Neuronal stem cell (in vitro differentiated cells): ENCODE results near the gene NBPF6.
"Not testable (repeated sequence)": the region's sequence is repeated elsewhere in the genome, so short reads cannot be mapped to it uniquely, and the experiment has no call there.

Experiments used
- DNase-seq: peaks from one replicate; pipeline ENCODE4 v3.0.0-alpha.2; 2013; ENCODE audit warnings: low spot score
- H2AFZ ChIP-seq: one replicate; pipeline ENCODE4 v1.6.1; 2013; ENCODE audit warnings: mild to moderate bottlenecking, low read length, inconsistent platforms
- H2AK5ac ChIP-seq: 2 replicates; pipeline ENCODE4 v1.6.1; 2013; ENCODE audit warnings: low read depth, mild to moderate bottlenecking, inconsistent platforms, low read length, moderate library complexity, mixed read lengths
- H2BK120ac ChIP-seq: 2 replicates; pipeline ENCODE4 v1.6.1; 2013; ENCODE audit warnings: low read depth, mild to moderate bottlenecking, inconsistent platforms, low read length, moderate library complexity, mixed read lengths
- H2BK12ac ChIP-seq: one replicate; pipeline ENCODE4 v1.6.1; 2013; ENCODE audit warnings: low read length, inconsistent platforms
- H2BK15ac ChIP-seq: 2 replicates; pipeline ENCODE4 v1.6.1; 2013; ENCODE audit warnings: mild to moderate bottlenecking, low read length, inconsistent platforms, mixed read lengths
- H2BK5ac ChIP-seq: one replicate; pipeline ENCODE4 v1.6.1; 2013; ENCODE audit warnings: inconsistent platforms, mild to moderate bottlenecking, low read length, moderate library complexity
- H3K14ac ChIP-seq: one replicate; pipeline ENCODE4 v1.6.1; 2013; ENCODE audit warnings: low read length, inconsistent platforms
- H3K18ac ChIP-seq: 2 replicates; pipeline ENCODE4 v1.6.1; 2013; ENCODE audit warnings: low read length, inconsistent platforms
- H3K23ac ChIP-seq: 2 replicates; pipeline ENCODE4 v1.6.1; 2013; ENCODE audit warnings: low read depth, mild to moderate bottlenecking, mixed read lengths, low read length, inconsistent platforms; ENCODE audit not compliant: poor library complexity
- H3K27ac ChIP-seq: replicated peaks from 3 replicates; pipeline ENCODE4 v1.5.1; 2013; ENCODE audit warnings: low read length, inconsistent platforms
- H3K27me3 ChIP-seq, 3 experiments: 2 replicates each; pipeline ENCODE4 v1.6.1; 2013; ENCODE audit warnings: low read length in 3 of 3, mild to moderate bottlenecking in 2 of 3, inconsistent platforms in 1 of 3, low read depth in 1 of 3, mixed read lengths in 1 of 3, moderate library complexity in 1 of 3; ENCODE audit not compliant: control insufficient read depth in 3 of 3, insufficient read depth in 3 of 3
- H3K36me3 ChIP-seq, 2 donors: replicated peaks in 1 of 2; 2 replicates each; pipeline ENCODE4 v1.6.1; 2013; ENCODE audit warnings: low read length in 2 of 2; ENCODE audit not compliant: control insufficient read depth in 2 of 2, insufficient read depth in 2 of 2
- H3K4ac ChIP-seq: 2 replicates; pipeline ENCODE4 v1.6.1; 2013; ENCODE audit warnings: inconsistent platforms, mild to moderate bottlenecking, low read length, moderate library complexity
- H3K4me1 ChIP-seq, 2 donors: 1 replicate in 1 of 2; 2 replicates in 1 of 2; pipeline ENCODE4 v1.6.1; 2013; ENCODE audit warnings: low read length in 2 of 2, low read depth in 1 of 2; ENCODE audit not compliant: control insufficient read depth in 2 of 2, insufficient read depth in 1 of 2
- H3K4me2 ChIP-seq: one replicate; pipeline ENCODE4 v1.6.1; 2013; ENCODE audit warnings: mild to moderate bottlenecking, low read length, inconsistent platforms; ENCODE audit not compliant: insufficient read depth, poor library complexity, severe bottlenecking
- H3K4me3 ChIP-seq, 2 donors: 2 replicates each; pipeline ENCODE4 v1.5.1; 2013; ENCODE audit warnings: low read length in 2 of 2, mild to moderate bottlenecking in 2 of 2, inconsistent platforms in 1 of 2, moderate library complexity in 1 of 2
- H3K79me1 ChIP-seq: one replicate; pipeline ENCODE4 v1.6.1; 2013; ENCODE audit warnings: low read depth, mild to moderate bottlenecking, inconsistent platforms, low read length, moderate library complexity
- H3K9ac ChIP-seq: one replicate; pipeline ENCODE4 v1.6.1; 2013; ENCODE audit warnings: mild to moderate bottlenecking, low read depth, low read length, inconsistent platforms; ENCODE audit not compliant: poor library complexity
- H3K9me3 ChIP-seq, 2 donors: replicated peaks in 1 of 2; 2 replicates each; pipeline versions ENCODE3 to v1.6.1; 2013; ENCODE audit warnings: low read length in 2 of 2, mild to moderate bottlenecking in 2 of 2, inconsistent platforms in 1 of 2, low read depth in 1 of 2, mixed read lengths in 1 of 2, moderate library complexity in 1 of 2; ENCODE audit not compliant: control insufficient read depth in 2 of 2, insufficient read depth in 1 of 2
- H4K8ac ChIP-seq: one replicate; pipeline ENCODE4 v1.6.1; 2013; ENCODE audit warnings: low read depth, mild to moderate bottlenecking, inconsistent platforms, low read length, moderate library complexity
- H4K91ac ChIP-seq: one replicate; pipeline ENCODE4 v1.6.1; 2013; ENCODE audit warnings: low read length, low read depth, mild to moderate bottlenecking, inconsistent platforms; ENCODE audit not compliant: poor library complexity
- WGBS, 2 donors: extraction: QIAGEN DNeasy Blood & Tissue Kit; methylation state at CpG; one replicate each; pipeline ENCODE4 v1.1.7; 2013; ENCODE audit warnings: missing lambda C conversion rate in 2 of 2, mixed read lengths in 1 of 2; ENCODE audit not compliant: insufficient read length in 2 of 2, insufficient replicate concordance in 1 of 2; ENCODE audit errors: extremely low coverage in 2 of 2; 5-methylcytosine and 5-hydroxymethylcytosine counted together

Gene NBPF6

GRCh38 chr1:108478429-108479015 lies 28.4 kb downstream of the NBPF6 start:
- no CpG with 5 or more reads among the region's 2 CpGs for WGBS, 2 donors
- no peak for DNase-seq

GRCh38 chr1:108482708-108483107 lies 32.6 kb downstream of the NBPF6 start:
- Histone ChIP-seq H2AFZ (no peak overlapping the region), H3K79me1 (no peaks in the 10 kb centered on the region), H3K4me1 (no peaks in the 10 kb centered on the region), H2AK5ac (no peak overlapping the region), H3K27me3 (no peaks in the 10 kb centered on the region), H3K18ac (no peak overlapping the region), H3K27ac (no peak overlapping the region), H2BK12ac (no peak overlapping the region), H4K91ac (no peak overlapping the region), H2BK15ac (no peak overlapping the region), H3K36me3 (no peaks in the 10 kb centered on the region), H3K4me2 (no peak overlapping the region), H3K4me3 (no peak overlapping the region), H2BK120ac (no peak overlapping the region), H2BK5ac (no peak overlapping the region), H3K14ac (no peak overlapping the region), H3K4ac (no peak overlapping the region), H3K23ac (no peak overlapping the region), H3K9me3 (no peaks in the 10 kb centered on the region), H4K8ac (no peak overlapping the region), H3K9ac (no peak overlapping the region)
- DNase-seq = no peak
- no CpG with 5 or more reads among the region's 1 CpG for WGBS, 2 donors

More at GRCh38 chr1:108478429-108479015, 28.4 kb downstream of the NBPF6 start:
- H3K36me3 ChIP-seq = no peaks in the 10 kb centered on the region
- no peak overlapping the region for H3K4me3 ChIP-seq
- H3K9ac ChIP-seq = no peak overlapping the region
- no peak overlapping the region for H4K8ac ChIP-seq
- no peak overlapping the region for H3K27ac ChIP-seq
- no peaks in the 10 kb centered on the region for H3K27me3 ChIP-seq
- no peak overlapping the region for H4K91ac ChIP-seq
- no peak overlapping the region for H2BK15ac ChIP-seq
- H3K4me1 ChIP-seq = no peaks in the 10 kb centered on the region
- no peak overlapping the region for H2BK5ac ChIP-seq
- no peak overlapping the region for H2BK12ac ChIP-seq
- no peak overlapping the region for H2BK120ac ChIP-seq
- H3K9me3 ChIP-seq = no peaks in the 10 kb centered on the region
- no peak overlapping the region for H2AK5ac ChIP-seq
- no peaks in the 10 kb centered on the region for H3K79me1 ChIP-seq
- no peak overlapping the region for H3K14ac ChIP-seq
- no peak overlapping the region for H3K4me2 ChIP-seq
- no peak overlapping the region for H2AFZ ChIP-seq
- no peak overlapping the region for H3K18ac ChIP-seq
- H3K23ac ChIP-seq = no peak overlapping the region
- H3K4ac ChIP-seq = no peak overlapping the region

- WGBS, 2 donors = no CpG with 5 or more reads among the region's 5 CpGs
- not testable (repeated sequence) for H2BK120ac ChIP-seq
Observed at GRCh38 chr1:108485990-108486389, 35.8 kb downstream of the NBPF6 start.

GRCh38 chr1:108486707-108487106 lies 36.6 kb downstream of the NBPF6 start:
- H2BK12ac ChIP-seq, H3K36me3 ChIP-seq, H2BK120ac ChIP-seq, H3K9ac ChIP-seq, H3K4me2 ChIP-seq, H2BK15ac ChIP-seq, H4K8ac ChIP-seq, H2BK5ac ChIP-seq, H3K9me3 ChIP-seq, H3K27ac ChIP-seq, DNase-seq, H2AFZ ChIP-seq, H3K14ac ChIP-seq, H3K4me1 ChIP-seq, H4K91ac ChIP-seq, H3K79me1 ChIP-seq, H3K23ac ChIP-seq, H3K4ac ChIP-seq, H3K4me3 ChIP-seq, H2AK5ac ChIP-seq, H3K27me3 ChIP-seq, H3K18ac ChIP-seq: not testable (repeated sequence)
- no CpG with 5 or more reads among the region's 11 CpGs for WGBS, 2 donors

More at GRCh38 chr1:108485990-108486389, 35.8 kb downstream of the NBPF6 start:
- not testable (repeated sequence) for H3K4me1 ChIP-seq, H3K23ac ChIP-seq, H3K4ac ChIP-seq, H3K4me2 ChIP-seq, H3K36me3 ChIP-seq, H3K27me3 ChIP-seq, H2BK5ac ChIP-seq, H3K79me1 ChIP-seq, H3K14ac ChIP-seq, H2AFZ ChIP-seq, H3K4me3 ChIP-seq, H2BK12ac ChIP-seq, H2BK15ac ChIP-seq, DNase-seq, H3K9ac ChIP-seq, H3K9me3 ChIP-seq, H3K18ac ChIP-seq, H2AK5ac ChIP-seq, H4K91ac ChIP-seq, H3K27ac ChIP-seq, H4K8ac ChIP-seq
